ENCODE results near the gene IFI16.

IFI16 gene

GRCh38 chr1:159054427-159054826 is 44.7 kb downstream of the IFI16 start:
- Histone ChIP-seq H3K27ac (ENCODE audit: low read depth, low read length) (no peak overlapping the region), H4K12ac (ENCODE audit: low read depth, low read length) (no peak overlapping the region), H3K4me2 (ENCODE audit: low read length) (no peak overlapping the region), H2AK5ac (ENCODE audit: low read length) (no peak overlapping the region), H3K36me3 (ENCODE audit: control insufficient read depth in 1 of 2, insufficient read depth in 2 of 2, low read length in 2 of 2) (no peaks in the 10 kb centered on the region), H3K4ac (ENCODE audit: low read depth, low read length) (no peak overlapping the region), H2BK12ac (ENCODE audit: low read length) (no peak overlapping the region), H4K91ac (ENCODE audit: low read depth, low read length) (no peak overlapping the region), H3K4me3 (ENCODE audit: low read depth, low read length) (no peak overlapping the region), H3K27me3 (ENCODE audit: insufficient read depth, low read length) (no peaks in the 10 kb centered on the region), H2BK120ac (ENCODE audit: insufficient read depth, low read length, poor library complexity) (no peak overlapping the region), H3K18ac (ENCODE audit: low read length) (no peak overlapping the region), H3K4me1 (ENCODE audit: control insufficient read depth in 1 of 2, insufficient read depth in 2 of 2, low read length in 2 of 2) (no peaks in the 10 kb centered on the region), H3K23ac (ENCODE audit: low read length) (no peak overlapping the region), H2BK5ac (ENCODE audit: low read depth, low read length, poor library complexity) (no peak overlapping the region), H2AFZ (ENCODE audit: insufficient read depth, low read length, poor library complexity) (no peak overlapping the region), H3K9ac (ENCODE audit: low read length) (no peak overlapping the region), H3K79me1 (ENCODE audit: low read length) (no peaks in the 10 kb centered on the region), H4K8ac (ENCODE audit: low read depth, low read length) (no peak overlapping the region), H3K9me3 (ENCODE audit: insufficient read depth, low read depth, low read length) (peaks cover 3% of the 10 kb centered on the region), H3K79me2 (ENCODE audit: control insufficient read depth, insufficient read depth, low read length, poor library complexity) (no peaks in the 10 kb centered on the region), H3K14ac (ENCODE audit: low read length) (no peak overlapping the region)
- no peak for DNase-seq
- no CpG with 5 or more reads among the region's 2 CpGs for WGBS (ENCODE audit: extremely low coverage, insufficient coverage, insufficient read length)

GRCh38 chr1:159055181-159055641 is 45.5 kb downstream of the IFI16 start:
- no peak overlapping the region for H3K23ac ChIP-seq (ENCODE audit: low read length)
- H3K4me2 ChIP-seq (ENCODE audit: low read length) = no peak overlapping the region
- no peak overlapping the region for H2AFZ ChIP-seq (ENCODE audit: insufficient read depth, low read length, poor library complexity)
- no peak overlapping the region for H4K12ac ChIP-seq (ENCODE audit: low read depth, low read length)
- H3K9ac ChIP-seq (ENCODE audit: low read length) = no peak overlapping the region
- H3K27ac ChIP-seq (ENCODE audit: low read depth, low read length) = no peak overlapping the region
- H3K36me3 ChIP-seq (ENCODE audit: control insufficient read depth in 1 of 2, insufficient read depth in 2 of 2, low read length in 2 of 2) = no peaks in the 10 kb centered on the region
- no peak overlapping the region for H3K4ac ChIP-seq (ENCODE audit: low read depth, low read length)
- H3K9me3 ChIP-seq (ENCODE audit: insufficient read depth, low read depth, low read length) = peaks cover 3% of the 10 kb centered on the region
- no peak overlapping the region for H3K4me3 ChIP-seq (ENCODE audit: low read depth, low read length)
- no peak overlapping the region for H2BK12ac ChIP-seq (ENCODE audit: low read length)
- no peaks in the 10 kb centered on the region for H3K4me1 ChIP-seq (ENCODE audit: control insufficient read depth in 1 of 2, insufficient read depth in 2 of 2, low read length in 2 of 2)
- no peaks in the 10 kb centered on the region for H3K79me2 ChIP-seq (ENCODE audit: control insufficient read depth, insufficient read depth, low read length, poor library complexity)
- H2BK5ac ChIP-seq (ENCODE audit: low read depth, low read length, poor library complexity) = no peak overlapping the region
- H2AK5ac ChIP-seq (ENCODE audit: low read length) = no peak overlapping the region
- H3K14ac ChIP-seq (ENCODE audit: low read length) = no peak overlapping the region
- no peaks in the 10 kb centered on the region for H3K27me3 ChIP-seq (ENCODE audit: insufficient read depth, low read length)
- no peak overlapping the region for H3K18ac ChIP-seq (ENCODE audit: low read length)
- H3K79me1 ChIP-seq (ENCODE audit: low read length) = no peaks in the 10 kb centered on the region
- DNase-seq = no peak
- no peak overlapping the region for H2BK120ac ChIP-seq (ENCODE audit: insufficient read depth, low read length, poor library complexity)
- no peak overlapping the region for H4K8ac ChIP-seq (ENCODE audit: low read depth, low read length)
- no CpG with 5 or more reads among the region's 5 CpGs for WGBS (ENCODE audit: extremely low coverage, insufficient coverage, insufficient read length)
- no peak overlapping the region for H4K91ac ChIP-seq (ENCODE audit: low read depth, low read length)

GRCh38 chr1:159056069-159056698 is 46.5 kb downstream of the IFI16 start:
- Histone ChIP-seq H3K27me3 (ENCODE audit: insufficient read depth, low read length) (no peaks in the 10 kb centered on the region), H3K9ac (ENCODE audit: low read length) (no peak overlapping the region), H2BK120ac (ENCODE audit: insufficient read depth, low read length, poor library complexity) (no peak overlapping the region), H3K18ac (ENCODE audit: low read length) (no peak overlapping the region), H3K4me1 (ENCODE audit: control insufficient read depth in 1 of 2, insufficient read depth in 2 of 2, low read length in 2 of 2) (no peaks in the 10 kb centered on the region), H2AK5ac (ENCODE audit: low read length) (no peak overlapping the region), H2AFZ (ENCODE audit: insufficient read depth, low read length, poor library complexity) (peak overlapping the region; percentile 32), H4K8ac (ENCODE audit: low read depth, low read length) (no peak overlapping the region), H4K91ac (ENCODE audit: low read depth, low read length) (no peak overlapping the region), H4K12ac (ENCODE audit: low read depth, low read length) (no peak overlapping the region), H3K79me2 (ENCODE audit: control insufficient read depth, insufficient read depth, low read length, poor library complexity) (no peaks in the 10 kb centered on the region), H3K4me2 (ENCODE audit: low read length) (no peak overlapping the region), H3K4me3 (ENCODE audit: low read depth, low read length) (no peak overlapping the region), H3K79me1 (ENCODE audit: low read length) (no peaks in the 10 kb centered on the region), H3K9me3 (ENCODE audit: insufficient read depth, low read depth, low read length) (peaks cover 3% of the 10 kb centered on the region), H3K4ac (ENCODE audit: low read depth, low read length) (no peak overlapping the region), H2BK12ac (ENCODE audit: low read length) (no peak overlapping the region), H3K23ac (ENCODE audit: low read length) (no peak overlapping the region), H3K27ac (ENCODE audit: low read depth, low read length) (no peak overlapping the region), H2BK5ac (ENCODE audit: low read depth, low read length, poor library complexity) (no peak overlapping the region), H3K36me3 (ENCODE audit: control insufficient read depth in 1 of 2, insufficient read depth in 2 of 2, low read length in 2 of 2) (no peaks in the 10 kb centered on the region), H3K14ac (ENCODE audit: low read length) (no peak overlapping the region)
- no CpG with 5 or more reads among the region's 7 CpGs for WGBS (ENCODE audit: extremely low coverage, insufficient coverage, insufficient read length)
- no peak for DNase-seq

GRCh38 chr1:159058751-159059150 is 49.0 kb downstream of the IFI16 start:
- Histone ChIP-seq H2AFZ (ENCODE audit: insufficient read depth, low read length, poor library complexity) (no peak overlapping the region), H2BK120ac (ENCODE audit: insufficient read depth, low read length, poor library complexity) (no peak overlapping the region), H3K27ac (ENCODE audit: low read depth, low read length) (no peak overlapping the region), H3K9me3 (ENCODE audit: insufficient read depth, low read depth, low read length) (peaks cover 3% of the 10 kb centered on the region), H3K36me3 (ENCODE audit: control insufficient read depth in 1 of 2, insufficient read depth in 2 of 2, low read length in 2 of 2) (no peaks in the 10 kb centered on the region), H3K9ac (ENCODE audit: low read length) (no peak overlapping the region), H4K91ac (ENCODE audit: low read depth, low read length) (no peak overlapping the region), H3K79me1 (ENCODE audit: low read length) (no peaks in the 10 kb centered on the region), H4K8ac (ENCODE audit: low read depth, low read length) (peak overlapping the region; percentile 10), H2BK12ac (ENCODE audit: low read length) (no peak overlapping the region), H3K18ac (ENCODE audit: low read length) (no peak overlapping the region), H2BK5ac (ENCODE audit: low read depth, low read length, poor library complexity) (no peak overlapping the region), H3K79me2 (ENCODE audit: control insufficient read depth, insufficient read depth, low read length, poor library complexity) (no peaks in the 10 kb centered on the region), H3K14ac (ENCODE audit: low read length) (no peak overlapping the region), H2AK5ac (ENCODE audit: low read length) (no peak overlapping the region), H3K4me2 (ENCODE audit: low read length) (no peak overlapping the region), H3K4ac (ENCODE audit: low read depth, low read length) (no peak overlapping the region), H3K4me3 (ENCODE audit: low read depth, low read length) (no peak overlapping the region), H3K23ac (ENCODE audit: low read length) (no peak overlapping the region), H3K4me1 (ENCODE audit: control insufficient read depth in 1 of 2, insufficient read depth in 2 of 2, low read length in 2 of 2) (no peaks in the 10 kb centered on the region), H3K27me3 (ENCODE audit: insufficient read depth, low read length) (no peaks in the 10 kb centered on the region), H4K12ac (ENCODE audit: low read depth, low read length) (no peak overlapping the region)
- DNase-seq = no peak
- WGBS (ENCODE audit: extremely low coverage, insufficient coverage, insufficient read length) = no CpG with 5 or more reads among the region's 7 CpGs
